ENCODE measurements around the gene UGT1A7.

- TF ChIP-seq, protein P1, sequence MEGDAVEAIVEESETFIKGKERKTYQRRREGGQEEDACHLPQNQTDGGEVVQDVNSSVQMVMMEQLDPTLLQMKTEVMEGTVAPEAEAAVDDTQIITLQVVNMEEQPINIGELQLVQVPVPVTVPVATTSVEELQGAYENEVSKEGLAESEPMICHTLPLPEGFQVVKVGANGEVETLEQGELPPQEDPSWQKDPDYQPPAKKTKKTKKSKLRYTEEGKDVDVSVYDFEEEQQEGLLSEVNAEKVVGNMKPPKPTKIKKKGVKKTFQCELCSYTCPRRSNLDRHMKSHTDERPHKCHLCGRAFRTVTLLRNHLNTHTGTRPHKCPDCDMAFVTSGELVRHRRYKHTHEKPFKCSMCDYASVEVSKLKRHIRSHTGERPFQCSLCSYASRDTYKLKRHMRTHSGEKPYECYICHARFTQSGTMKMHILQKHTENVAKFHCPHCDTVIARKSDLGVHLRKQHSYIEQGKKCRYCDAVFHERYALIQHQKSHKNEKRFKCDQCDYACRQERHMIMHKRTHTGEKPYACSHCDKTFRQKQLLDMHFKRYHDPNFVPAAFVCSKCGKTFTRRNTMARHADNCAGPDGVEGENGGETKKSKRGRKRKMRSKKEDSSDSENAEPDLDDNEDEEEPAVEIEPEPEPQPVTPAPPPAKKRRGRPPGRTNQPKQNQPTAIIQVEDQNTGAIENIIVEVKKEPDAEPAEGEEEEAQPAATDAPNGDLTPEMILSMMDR (optimal IDR thresholded peaks at IDR 0.05 in 1 of 3, IDR thresholded peaks at IDR 0.05 in 1 of 3, conservative IDR thresholded peaks at IDR 0.05 in 1 of 3; ENCODE audit: extremely low read depth in 1 of 3, insufficient read depth in 2 of 3, low read length in 3 of 3): no peak
- TF ChIP-seq EZH2 (IDR thresholded peaks at IDR 0.05; ENCODE audit: low read length): no peak
These were observed 111.0 kb downstream of the UGT1A7 start for GRCh38 chr2:233792720-233793119.
